Nephron (organoid): Measurements from ENCODE around the gene PIGS.
"Not testable (repeated sequence)": the region's sequence is repeated elsewhere in the genome, so short reads cannot be mapped to it uniquely, and the experiment has no call there.

Experiments
- H3K27ac Mint-ChIP-seq, 3 experiments: 2 replicates each; pipeline ENCODE4 v1.8.0; 2020; ENCODE audit warnings: mixed read lengths in 3 of 3, mild to moderate bottlenecking in 2 of 3, moderate library complexity in 1 of 3
- H3K27me3 Mint-ChIP-seq: 2 replicates; pipeline ENCODE4 v1.8.0; 2021; ENCODE audit warnings: low read depth, mild to moderate bottlenecking, moderate library complexity, mixed read lengths
- H3K36me3 Mint-ChIP-seq: 2 replicates; pipeline ENCODE4 v1.8.0; 2020; ENCODE audit warnings: low read depth, mixed read lengths
- H3K4me1 Mint-ChIP-seq: 2 replicates; pipeline ENCODE4 v1.8.0; 2020; ENCODE audit warnings: mixed read lengths
- H3K4me3 Mint-ChIP-seq, 3 experiments: 2 replicates each; pipeline ENCODE4 v1.8.0; 2020; ENCODE audit warnings: mild to moderate bottlenecking in 3 of 3, mixed read lengths in 3 of 3, moderate library complexity in 2 of 3
- H3K9me3 Mint-ChIP-seq: 2 replicates; pipeline ENCODE4 v1.8.0; 2020; ENCODE audit warnings: mixed read lengths
- TF ChIP-seq, protein P1 (sequence below), 3 experiments: fragments of 200-600 bp; sonication (generic); IDR thresholded peaks; one replicate each; pipeline ENCODE4 v1.5.0; 2021; ENCODE audit warnings: antibody characterized with exemption in 3 of 3; ENCODE audit not compliant: unreplicated experiment in 3 of 3

PIGS gene

DNA sequence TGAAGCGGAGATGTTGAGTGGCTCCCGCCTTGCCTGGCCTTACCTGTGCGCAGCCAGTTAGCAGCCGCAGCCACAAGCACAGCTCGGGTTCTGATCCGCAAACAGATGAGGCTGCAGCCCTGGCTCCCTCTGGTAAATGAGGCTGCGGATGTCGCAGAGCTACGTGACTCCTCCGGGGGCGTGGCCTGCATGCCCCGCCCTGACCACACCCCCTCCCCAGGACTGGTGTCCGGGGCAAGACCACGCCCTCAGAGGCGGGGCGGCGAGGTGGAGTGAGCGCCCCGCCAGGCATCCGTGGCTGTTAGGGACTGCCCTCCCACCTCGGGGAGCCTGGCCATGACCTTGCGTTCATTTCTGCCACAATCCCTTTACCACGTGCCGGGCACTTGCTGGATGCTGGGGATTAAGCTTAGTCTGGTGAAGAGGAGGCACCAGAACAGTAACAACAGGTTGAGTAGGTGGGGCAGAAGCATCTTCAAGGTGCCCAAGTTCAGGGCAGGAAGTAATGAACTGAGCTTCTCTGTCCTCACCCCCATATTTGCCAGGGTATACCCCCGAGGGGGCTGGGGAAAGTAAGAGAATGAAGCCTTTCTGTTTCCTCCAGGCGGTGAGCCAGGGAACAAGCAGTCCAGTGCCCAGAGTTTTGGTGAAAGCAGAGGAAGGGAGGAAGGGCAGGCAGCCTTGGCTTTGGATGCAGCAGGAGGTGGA lies 5.6 kb upstream of the PIGS start, which contains the start of gene ALDOC:
ALDOC (minus strand) TSS at position 138 of the 708 bp plus-strand sequence. CDS start 1,363 bp downstream, outside the sequence.
- TF ChIP-seq, protein P1, sequence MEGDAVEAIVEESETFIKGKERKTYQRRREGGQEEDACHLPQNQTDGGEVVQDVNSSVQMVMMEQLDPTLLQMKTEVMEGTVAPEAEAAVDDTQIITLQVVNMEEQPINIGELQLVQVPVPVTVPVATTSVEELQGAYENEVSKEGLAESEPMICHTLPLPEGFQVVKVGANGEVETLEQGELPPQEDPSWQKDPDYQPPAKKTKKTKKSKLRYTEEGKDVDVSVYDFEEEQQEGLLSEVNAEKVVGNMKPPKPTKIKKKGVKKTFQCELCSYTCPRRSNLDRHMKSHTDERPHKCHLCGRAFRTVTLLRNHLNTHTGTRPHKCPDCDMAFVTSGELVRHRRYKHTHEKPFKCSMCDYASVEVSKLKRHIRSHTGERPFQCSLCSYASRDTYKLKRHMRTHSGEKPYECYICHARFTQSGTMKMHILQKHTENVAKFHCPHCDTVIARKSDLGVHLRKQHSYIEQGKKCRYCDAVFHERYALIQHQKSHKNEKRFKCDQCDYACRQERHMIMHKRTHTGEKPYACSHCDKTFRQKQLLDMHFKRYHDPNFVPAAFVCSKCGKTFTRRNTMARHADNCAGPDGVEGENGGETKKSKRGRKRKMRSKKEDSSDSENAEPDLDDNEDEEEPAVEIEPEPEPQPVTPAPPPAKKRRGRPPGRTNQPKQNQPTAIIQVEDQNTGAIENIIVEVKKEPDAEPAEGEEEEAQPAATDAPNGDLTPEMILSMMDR (IDR thresholded peaks at IDR 0.05; ENCODE audit: unreplicated experiment in 3 of 3) = no peak
- Mint-ChIP-seq H3K36me3 (peaks cover 14% of the 10 kb centered on the region), H3K9me3 (no peaks in the 10 kb centered on the region), H3K27ac (no peak within 1 kb of the TSS), H3K4me3 (peak within 1 kb of the TSS; percentile 47 to 76 (median 58)), H3K4me1 (peaks cover 10% of the 10 kb centered on the region), H3K27me3 (no peaks in the 10 kb centered on the region)

- peaks cover 14% of the 10 kb centered on the region for H3K36me3 Mint-ChIP-seq
- peaks cover 14% of the 10 kb centered on the region for H3K4me1 Mint-ChIP-seq
- H3K4me3 Mint-ChIP-seq = peak overlapping the region; percentile 47 to 76 (median 58)
- H3K27ac Mint-ChIP-seq, H3K27me3 Mint-ChIP-seq, H3K9me3 Mint-ChIP-seq: not testable (repeated sequence)
Measured at GRCh38 chr17:28576016-28576415, 4.7 kb upstream of the PIGS start.

DNA sequence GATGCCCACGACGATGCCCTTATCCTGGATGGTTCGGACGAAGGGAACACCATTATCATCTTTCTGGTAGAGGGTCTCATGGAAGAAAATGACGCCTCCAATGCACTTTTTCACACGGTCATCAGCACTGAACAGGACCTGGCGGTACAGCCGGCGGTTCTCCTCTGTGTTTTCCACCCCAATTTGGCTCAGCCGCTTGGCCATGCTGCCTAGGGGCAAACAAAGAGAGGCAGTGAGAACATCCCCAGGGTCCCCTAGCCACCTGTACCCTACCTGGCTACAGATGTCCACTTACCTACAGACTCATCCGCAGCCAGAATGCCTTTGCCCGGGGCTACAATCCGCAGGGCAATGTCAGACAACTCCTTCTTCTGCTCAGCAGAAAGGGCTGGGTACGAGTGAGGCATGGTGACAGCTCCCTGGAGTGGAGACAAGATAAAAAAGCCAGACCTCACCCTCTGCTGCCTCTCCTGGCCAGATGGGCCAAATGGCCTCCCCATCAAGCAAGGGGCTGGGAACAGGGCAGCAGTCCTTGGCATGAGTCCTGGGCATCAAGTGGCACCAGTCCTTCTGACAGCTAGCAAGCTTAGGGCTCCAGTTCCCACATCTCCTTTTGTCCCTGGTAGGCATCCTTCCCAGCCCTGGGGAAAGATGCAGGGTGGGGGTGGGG lies 3.9 kb upstream of the PIGS start:
- TF ChIP-seq, protein P1 (IDR thresholded peaks at IDR 0.05; ENCODE audit: unreplicated experiment in 3 of 3) = no peak
- H3K4me3 Mint-ChIP-seq = no peak overlapping the region
- H3K36me3 Mint-ChIP-seq = peaks cover 8% of the 10 kb centered on the region
- no peaks in the 10 kb centered on the region for H3K9me3 Mint-ChIP-seq
- H3K27me3 Mint-ChIP-seq = no peaks in the 10 kb centered on the region
- H3K4me1 Mint-ChIP-seq = peaks cover 20% of the 10 kb centered on the region
- no peak overlapping the region for H3K27ac Mint-ChIP-seq

GRCh38 chr17:28574526-28574925 lies 3.2 kb upstream of the PIGS start:
- TF ChIP-seq, protein P1 (IDR thresholded peaks at IDR 0.05; ENCODE audit: unreplicated experiment in 3 of 3) = no peak
- Mint-ChIP-seq H3K4me3 (peak overlapping the region; percentile 30 to 53 (median 50)), H3K9me3 (no peaks in the 10 kb centered on the region), H3K27ac (no peak overlapping the region), H3K36me3 (peaks cover 9% of the 10 kb centered on the region), H3K4me1 (peaks cover 26% of the 10 kb centered on the region), H3K27me3 (no peaks in the 10 kb centered on the region)

DNA sequence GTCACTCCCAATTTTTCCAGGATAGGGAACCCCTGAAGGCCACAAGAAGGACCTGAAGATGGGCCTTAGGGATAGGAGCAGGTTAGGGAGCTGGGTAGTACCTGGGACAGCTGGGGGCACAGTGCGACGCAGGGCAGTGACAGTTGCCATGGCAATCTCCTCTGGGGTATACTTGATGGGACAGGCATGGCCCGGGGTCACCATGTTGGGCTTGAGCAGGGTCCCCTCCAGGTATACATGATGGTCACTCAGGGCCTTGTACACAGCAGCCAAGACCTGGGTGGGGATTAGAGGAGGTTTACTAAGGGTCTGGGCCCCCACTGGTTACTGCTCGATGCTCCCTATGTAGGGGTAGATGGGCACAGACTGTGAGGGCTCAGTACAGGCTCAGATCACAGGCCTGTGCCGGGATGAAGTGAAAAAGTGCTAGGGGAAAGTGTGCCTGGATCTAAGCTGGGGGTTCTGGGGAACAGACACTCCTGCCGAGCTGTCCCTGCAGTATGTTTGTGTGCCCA lies 2.7 kb upstream of the PIGS start:
- Mint-ChIP-seq H3K27ac (no peak overlapping the region), H3K9me3 (no peaks in the 10 kb centered on the region), H3K27me3 (no peaks in the 10 kb centered on the region), H3K36me3 (peaks cover 10% of the 10 kb centered on the region), H3K4me1 (peaks cover 27% of the 10 kb centered on the region), H3K4me3 (peak overlapping the region; percentile 30 to 50 (median 32))
- TF ChIP-seq, protein P1 (IDR thresholded peaks at IDR 0.05; ENCODE audit: unreplicated experiment in 3 of 3) = no peak

GRCh38 chr17:28573521-28573920 lies 2.2 kb upstream of the PIGS start:
- H3K4me3 Mint-ChIP-seq = no peak overlapping the region
- H3K27ac Mint-ChIP-seq = no peak overlapping the region

More at GRCh38 chr17:28573521-28573920, 2.2 kb upstream of the PIGS start:
- H3K27me3 Mint-ChIP-seq = no peaks in the 10 kb centered on the region
- peaks cover 27% of the 10 kb centered on the region for H3K4me1 Mint-ChIP-seq
- TF ChIP-seq, protein P1 (IDR thresholded peaks at IDR 0.05; ENCODE audit: unreplicated experiment in 3 of 3) = no peak
- peaks cover 11% of the 10 kb centered on the region for H3K36me3 Mint-ChIP-seq
- no peaks in the 10 kb centered on the region for H3K9me3 Mint-ChIP-seq
